Fibroblast of lung (primary cell): Measurements from ENCODE around the gene OSMR. TPM values are rescaled to one million over a fixed set of nuclear protein-coding genes. Genes with fewer than 3 reads are reported as not detected.

Experiments
- DNase-seq, 2 donors: peaks; one replicate each; pipeline versions ENCODE4 v3.0.0 to v3.0.0-alpha.2; 2010; ENCODE audit warnings: low read depth in 2 of 2
- H2AFZ ChIP-seq: 2 replicates; pipeline ENCODE4 v1.5.1; 2012; ENCODE audit warnings: low read length, control low read depth, inconsistent platforms
- H3K27ac ChIP-seq: 2 replicates; pipeline ENCODE4 v1.5.1; 2011; ENCODE audit warnings: low read length, control low read depth; ENCODE audit not compliant: insufficient read depth
- H3K27me3 ChIP-seq: 2 replicates; pipeline ENCODE4 v1.5.1; 2011; ENCODE audit warnings: mild to moderate bottlenecking, low read length; ENCODE audit not compliant: control insufficient read depth, insufficient read depth
- H3K36me3 ChIP-seq: 2 replicates; pipeline ENCODE4 v1.5.1; 2011; ENCODE audit warnings: low read length; ENCODE audit not compliant: control insufficient read depth, insufficient read depth
- H3K4me1 ChIP-seq: 2 replicates; pipeline ENCODE4 v1.5.1; 2011; ENCODE audit warnings: low read length; ENCODE audit not compliant: control insufficient read depth, insufficient read depth; ENCODE audit errors: extremely low read depth
- H3K4me2 ChIP-seq: 2 replicates; pipeline ENCODE4 v1.5.1; 2011; ENCODE audit warnings: low read length, control low read depth; ENCODE audit not compliant: insufficient read depth; ENCODE audit errors: extremely low read depth
- H3K4me3 ChIP-seq, 4 experiments: fragments of 200-600 bp in 1 of 4; sonication (generic) in 1 of 4; replicated peaks in 1 of 4; 2 replicates each; pipeline ENCODE4 v1.5.1; 2011 to 2016; ENCODE audit warnings: low read length in 4 of 4, low read depth in 3 of 4, mild to moderate bottlenecking in 3 of 4, control low read depth in 2 of 4, inconsistent platforms in 1 of 4, mixed read lengths in 1 of 4; ENCODE audit not compliant: insufficient read depth in 1 of 4; ENCODE audit errors: control extremely low read depth in 1 of 4
- H3K79me2 ChIP-seq: 2 replicates; pipeline ENCODE4 v1.5.1; 2012; ENCODE audit warnings: mild to moderate bottlenecking, low read length, inconsistent platforms; ENCODE audit not compliant: control insufficient read depth, insufficient read depth
- H3K9ac ChIP-seq: 2 replicates; pipeline ENCODE4 v1.5.1; 2011; ENCODE audit warnings: mild to moderate bottlenecking, low read length, control low read depth; ENCODE audit not compliant: insufficient read depth
- H3K9me3 ChIP-seq: 2 replicates; pipeline ENCODE4 v1.5.1; 2012; ENCODE audit warnings: low read depth, low read length; ENCODE audit not compliant: control insufficient read depth, insufficient read depth
- H4K20me1 ChIP-seq: 2 replicates; pipeline ENCODE4 v1.5.1; 2011; ENCODE audit warnings: low read length; ENCODE audit not compliant: control insufficient read depth, insufficient read depth; ENCODE audit errors: extremely low read depth
- CTCF ChIP-seq, 2 donors: IDR thresholded peaks in 1 of 2; conservative IDR thresholded peaks in 1 of 2; 1 replicate in 1 of 2; 2 replicates in 1 of 2; pipeline ENCODE4 v1.5.1; 2011 to 2012; ENCODE audit warnings: low read length in 2 of 2, control low read depth in 1 of 2, inconsistent platforms in 1 of 2, low read depth in 1 of 2, mild to moderate bottlenecking in 1 of 2
- EZH2 ChIP-seq: IDR thresholded peaks from 2 replicates; pipeline ENCODE4 v1.5.1; 2012; ENCODE audit warnings: low read length, control low read depth, mild to moderate bottlenecking; ENCODE audit errors: missing control alignments
- polyA plus RNA-seq, 2 donors: library from polyadenylated mRNA; depleted of rRNA in 1 of 2; stranded (reverse) in 1 of 2; unstranded in 1 of 2; fragments of >200 nt; gene quantifications; 2 replicates each; pipeline ENCODE4 v1.2.1, GENCODE V29; 2011 to 2012; ENCODE audit warnings: missing spikeins in 1 of 2
- total RNA-seq: library from RNA; depleted of rRNA; stranded (reverse); fragments of >200 nt; gene quantifications from 2 replicates; pipeline ENCODE4 v1.2.1, GENCODE V29; 2014

Gene OSMR
- total and polyA plus RNA-seq, 2 donors (not counting 1 experiment from before 2014, with no cell fraction given), result 102 to 189 TPM

- Histone ChIP-seq H3K27me3 (no peaks in the 10 kb centered on the region), H3K9ac (no peak overlapping the region), H3K4me2 (no peak overlapping the region), H3K4me1 (peaks cover 12% of the 10 kb centered on the region), H4K20me1 (peaks cover 2% of the 10 kb centered on the region), H2AFZ (no peak overlapping the region), H3K36me3 (peaks cover 14% of the 10 kb centered on the region), H3K4me3 (no peak overlapping the region), H3K27ac (no peak overlapping the region), H3K79me2 (peaks cover 39% of the 10 kb centered on the region), H3K9me3 (no peaks in the 10 kb centered on the region)
- no peak for DNase-seq
- no peak for TF ChIP-seq CTCF (conservative IDR thresholded peaks at IDR 0.05 in 1 of 2, IDR thresholded peaks at IDR 0.05 in 1 of 2; ENCODE audit: low read depth in 1 of 2, low read length in 2 of 2)
- no peak for TF ChIP-seq EZH2
Observed at GRCh38 chr5:38874948-38875456, 29.2 kb downstream of the OSMR start.

GRCh38 chr5:38878391-38879077, 32.7 kb downstream of the OSMR start:
- H4K20me1 ChIP-seq, result peaks cover 2% of the 10 kb centered on the region
- no peaks in the 10 kb centered on the region for H3K9me3 ChIP-seq
- H3K4me3 ChIP-seq, result no peak overlapping the region
- peaks cover 26% of the 10 kb centered on the region for H3K36me3 ChIP-seq
- peak in 1 of 2 donors; percentile 80 for DNase-seq
- no peak overlapping the region for H3K27ac ChIP-seq
- no peaks in the 10 kb centered on the region for H3K27me3 ChIP-seq
- H2AFZ ChIP-seq, result no peak overlapping the region
- peaks cover 34% of the 10 kb centered on the region for H3K79me2 ChIP-seq
- no peak overlapping the region for H3K9ac ChIP-seq
- no peak for TF ChIP-seq EZH2
- no peak for TF ChIP-seq CTCF (conservative IDR thresholded peaks at IDR 0.05 in 1 of 2, IDR thresholded peaks at IDR 0.05 in 1 of 2; ENCODE audit: low read depth in 1 of 2, low read length in 2 of 2)
- no peaks in the 10 kb centered on the region for H3K4me1 ChIP-seq
- no peak overlapping the region for H3K4me2 ChIP-seq

- H3K4me2 ChIP-seq, result no peak overlapping the region
- H3K27me3 ChIP-seq, result no peaks in the 10 kb centered on the region
- H3K27ac ChIP-seq, result no peak overlapping the region
- H3K36me3 ChIP-seq, result peaks cover 28% of the 10 kb centered on the region
- H4K20me1 ChIP-seq, result peaks cover 2% of the 10 kb centered on the region
- DNase-seq, result no peak
- TF ChIP-seq CTCF (conservative IDR thresholded peaks at IDR 0.05 in 1 of 2, IDR thresholded peaks at IDR 0.05 in 1 of 2; ENCODE audit: low read depth in 1 of 2, low read length in 2 of 2), result no peak
- TF ChIP-seq EZH2, result no peak
- H3K4me1 ChIP-seq, result no peaks in the 10 kb centered on the region
- peaks cover 30% of the 10 kb centered on the region for H3K79me2 ChIP-seq
- no peaks in the 10 kb centered on the region for H3K9me3 ChIP-seq
- H2AFZ ChIP-seq, result no peak overlapping the region
- no peak overlapping the region for H3K9ac ChIP-seq
- no peak overlapping the region for H3K4me3 ChIP-seq
Observed at GRCh38 chr5:38879078-38879460, 33.3 kb downstream of the OSMR start.
